Measurements from ENCODE around the gene AS3MT.

AS3MT gene

GRCh38 chr10:102880256-102880655 lies 11.0 kb downstream of the AS3MT start:
- no peak for TF ChIP-seq CTCF (IDR thresholded peaks at IDR 0.05; ENCODE audit: borderline replicate concordance, insufficient read depth, low read depth, low read length)
- H3K4me3 ChIP-seq (ENCODE audit: low read depth, low read length), result no peak overlapping the region

GRCh38 chr10:102888048-102888447 lies 18.8 kb downstream of the AS3MT start:
- TF ChIP-seq CTCF (IDR thresholded peaks at IDR 0.05; ENCODE audit: borderline replicate concordance, insufficient read depth, low read depth, low read length), result no peak
- H3K4me3 ChIP-seq (ENCODE audit: low read depth, low read length), result no peak overlapping the region

GRCh38 chr10:102894466-102895213 lies 25.4 kb downstream of the AS3MT start:
- no peak overlapping the region for H3K4me3 ChIP-seq (ENCODE audit: low read depth, low read length)
- no peak for TF ChIP-seq CTCF (IDR thresholded peaks at IDR 0.05; ENCODE audit: borderline replicate concordance, insufficient read depth, low read depth, low read length)

- no peak for TF ChIP-seq CTCF (IDR thresholded peaks at IDR 0.05; ENCODE audit: borderline replicate concordance, insufficient read depth, low read depth, low read length)
- no peak overlapping the region for H3K4me3 ChIP-seq (ENCODE audit: low read depth, low read length)
These were observed 30.7 kb downstream of the AS3MT start for GRCh38 chr10:102900006-102900405.

GRCh38 chr10:102904346-102904745 lies 35.1 kb downstream of the AS3MT start:
- TF ChIP-seq CTCF (IDR thresholded peaks at IDR 0.05; ENCODE audit: borderline replicate concordance, insufficient read depth, low read depth, low read length), result no peak
- H3K4me3 ChIP-seq (ENCODE audit: low read depth, low read length), result no peak overlapping the region

- no peak for TF ChIP-seq CTCF (IDR thresholded peaks at IDR 0.05; ENCODE audit: borderline replicate concordance, insufficient read depth, low read depth, low read length)
- no peak overlapping the region for H3K4me3 ChIP-seq (ENCODE audit: low read depth, low read length)
These were observed 37.2 kb downstream of the AS3MT start for GRCh38 chr10:102906507-102906906.

GRCh38 chr10:102914781-102915180 lies 45.5 kb downstream of the AS3MT start:
- H3K4me3 ChIP-seq (ENCODE audit: low read depth, low read length), result no peak overlapping the region
- TF ChIP-seq CTCF (IDR thresholded peaks at IDR 0.05; ENCODE audit: borderline replicate concordance, insufficient read depth, low read depth, low read length), result no peak

Measured in GM12875 (cell line).